Measurements from ENCODE around the gene MMS22L. TPM values are rescaled to one million over a fixed set of nuclear protein-coding genes. Genes with fewer than 3 reads are reported as not detected.

The MMS22L gene
- polyA plus RNA-seq, 3 donors = 1.6 to 3.4 (median 2.1) TPM

DNA sequence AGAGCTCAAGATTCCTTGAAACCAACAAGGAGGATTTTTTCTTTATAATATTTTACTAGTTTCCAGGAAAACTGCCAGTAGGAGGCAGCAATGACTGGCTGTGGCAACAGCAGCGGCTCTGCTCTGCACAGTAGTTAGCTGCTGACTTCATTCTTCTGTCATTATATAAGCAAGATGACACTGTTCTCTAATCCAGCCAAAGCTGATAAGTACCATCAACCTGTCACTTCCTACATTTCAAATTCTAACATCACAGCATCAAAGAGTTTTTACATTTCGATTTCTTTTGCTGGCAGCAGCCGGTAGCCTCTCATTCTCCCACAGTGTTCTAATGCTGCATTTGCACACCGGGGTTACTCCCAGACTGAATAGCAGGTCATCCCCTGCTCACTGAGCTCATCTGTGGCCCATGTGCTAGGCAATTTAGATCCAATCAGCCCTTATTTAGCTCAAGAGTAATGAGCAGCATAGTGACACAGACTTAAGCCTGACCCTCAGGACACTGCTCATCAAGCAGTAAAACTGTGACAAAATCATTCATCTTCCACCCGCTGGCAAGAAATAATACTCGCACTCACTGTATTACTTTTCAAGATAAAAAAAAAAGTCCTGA lies 67.8 kb downstream of the MMS22L start:
- peak overlapping the region in 1 of 7 donors; percentile 5 for H3K27ac Mint-ChIP-seq
- H3K9me3 Mint-ChIP-seq = peaks cover 0 to 2% (median 0%) of the 10 kb centered on the region in 7 donors
- no peak overlapping the region for H3K4me3 Mint-ChIP-seq
- H2AFZ ChIP-seq (ENCODE audit: insufficient read depth, low read depth, low read length, poor library complexity, severe bottlenecking) = no peak overlapping the region
- no peak overlapping the region for H3K27ac ChIP-seq (ENCODE audit: low read depth in 1 of 2, low read length in 2 of 2)
- no peaks in the 10 kb centered on the region for H3K79me2 ChIP-seq (ENCODE audit: insufficient read depth, low read length)
- no peak overlapping the region for H3K4me3 ChIP-seq (replicated peaks in 1 of 3; ENCODE audit: low read depth in 2 of 3, low read length in 3 of 3)
- peaks cover 2% of the 10 kb centered on the region for H3K4me1 Mint-ChIP-seq
- peaks cover 3 to 4% of the 10 kb centered on the region in 2 donors for H3K36me3 ChIP-seq (replicated peaks in 1 of 2; ENCODE audit: control insufficient read depth in 1 of 2, insufficient read depth in 2 of 2, low read length in 2 of 2)
- H3K9ac ChIP-seq (ENCODE audit: insufficient read depth, low read length, poor library complexity, severe bottlenecking) = no peak overlapping the region
- H3K36me3 Mint-ChIP-seq = peaks cover 8 to 15% of the 10 kb centered on the region in 2 donors
- intact Hi-C loops (cut with micrococcal nuclease) = no loop called here
- TF ChIP-seq, protein P1, sequence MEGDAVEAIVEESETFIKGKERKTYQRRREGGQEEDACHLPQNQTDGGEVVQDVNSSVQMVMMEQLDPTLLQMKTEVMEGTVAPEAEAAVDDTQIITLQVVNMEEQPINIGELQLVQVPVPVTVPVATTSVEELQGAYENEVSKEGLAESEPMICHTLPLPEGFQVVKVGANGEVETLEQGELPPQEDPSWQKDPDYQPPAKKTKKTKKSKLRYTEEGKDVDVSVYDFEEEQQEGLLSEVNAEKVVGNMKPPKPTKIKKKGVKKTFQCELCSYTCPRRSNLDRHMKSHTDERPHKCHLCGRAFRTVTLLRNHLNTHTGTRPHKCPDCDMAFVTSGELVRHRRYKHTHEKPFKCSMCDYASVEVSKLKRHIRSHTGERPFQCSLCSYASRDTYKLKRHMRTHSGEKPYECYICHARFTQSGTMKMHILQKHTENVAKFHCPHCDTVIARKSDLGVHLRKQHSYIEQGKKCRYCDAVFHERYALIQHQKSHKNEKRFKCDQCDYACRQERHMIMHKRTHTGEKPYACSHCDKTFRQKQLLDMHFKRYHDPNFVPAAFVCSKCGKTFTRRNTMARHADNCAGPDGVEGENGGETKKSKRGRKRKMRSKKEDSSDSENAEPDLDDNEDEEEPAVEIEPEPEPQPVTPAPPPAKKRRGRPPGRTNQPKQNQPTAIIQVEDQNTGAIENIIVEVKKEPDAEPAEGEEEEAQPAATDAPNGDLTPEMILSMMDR (IDR thresholded peaks at IDR 0.05) = peak; percentile 34
- WGBS (ENCODE audit: insufficient coverage) = 86% methylated on average over 4 of the region's 6 CpGs
- no peaks in the 10 kb centered on the region for H3K27me3 Mint-ChIP-seq (ENCODE audit: low read depth in 3 of 3)
- H4K20me1 ChIP-seq (ENCODE audit: insufficient read depth, low read length) = no peaks in the 10 kb centered on the region
- peak in 2 of 3 donors; percentile 11 to 20 for DNase-seq
- H3K9me3 ChIP-seq (replicated peaks in 1 of 2; ENCODE audit: control insufficient read depth in 1 of 2, insufficient read depth in 1 of 2, low read length in 2 of 2) = no peaks in the 10 kb centered on the region
- no peaks in the 10 kb centered on the region for H3K4me1 ChIP-seq (ENCODE audit: control insufficient read depth in 1 of 2, insufficient read depth in 2 of 2, low read length in 2 of 2)
- H3K27me3 ChIP-seq (ENCODE audit: control insufficient read depth in 2 of 2, insufficient read depth in 2 of 2, low read length in 2 of 2) = no peaks in the 10 kb centered on the region
- no peak overlapping the region for H3K4me2 ChIP-seq (replicated peaks; ENCODE audit: extremely low read depth, low read length, poor library complexity, severe bottlenecking)

DNA sequence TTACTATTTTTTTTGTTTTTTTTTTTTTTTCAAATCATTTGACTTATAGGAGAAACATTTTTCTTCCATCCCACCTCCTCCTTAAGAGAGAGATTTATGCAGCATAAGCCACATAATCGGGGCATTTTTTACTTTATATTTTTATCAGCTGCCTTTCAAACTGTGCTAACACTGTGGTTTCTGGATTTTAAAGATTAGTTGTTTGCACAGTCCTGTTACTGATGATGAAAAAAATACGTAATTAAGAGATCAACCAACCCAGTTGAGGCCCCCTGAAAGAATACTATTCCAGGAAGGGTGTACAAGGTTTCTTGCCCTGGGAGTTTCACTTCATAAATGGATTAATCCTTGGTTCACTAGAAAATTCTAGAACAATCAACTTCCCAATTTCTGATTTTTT lies 68.3 kb downstream of the MMS22L start:
- no peak overlapping the region for H3K27ac Mint-ChIP-seq
- WGBS (ENCODE audit: insufficient coverage) = no CpG with 5 or more reads among the region's 2 CpGs
- H3K79me2 ChIP-seq (ENCODE audit: insufficient read depth, low read length) = no peaks in the 10 kb centered on the region

More for the DNA sequence above, 68.3 kb downstream of the MMS22L start:
- TF ChIP-seq, protein P1 (IDR thresholded peaks at IDR 0.05) = no peak
- Mint-ChIP-seq H3K4me1 (peaks cover 2% of the 10 kb centered on the region), H3K27me3 (ENCODE audit: low read depth in 3 of 3) (no peaks in the 10 kb centered on the region), H3K9me3 (peaks cover 0 to 2% (median 0%) of the 10 kb centered on the region in 7 donors), H3K36me3 (peaks cover 4 to 15% of the 10 kb centered on the region in 2 donors), H3K4me3 (no peak overlapping the region)
- Histone ChIP-seq H2AFZ (ENCODE audit: insufficient read depth, low read depth, low read length, poor library complexity, severe bottlenecking) (no peak overlapping the region), H3K4me1 (ENCODE audit: control insufficient read depth in 1 of 2, insufficient read depth in 2 of 2, low read length in 2 of 2) (no peaks in the 10 kb centered on the region), H3K4me3 (replicated peaks in 1 of 3; ENCODE audit: low read depth in 2 of 3, low read length in 3 of 3) (no peak overlapping the region), H3K27me3 (ENCODE audit: control insufficient read depth in 2 of 2, insufficient read depth in 2 of 2, low read length in 2 of 2) (no peaks in the 10 kb centered on the region), H4K20me1 (ENCODE audit: insufficient read depth, low read length) (no peaks in the 10 kb centered on the region), H3K9ac (ENCODE audit: insufficient read depth, low read length, poor library complexity, severe bottlenecking) (no peak overlapping the region), H3K36me3 (replicated peaks in 1 of 2; ENCODE audit: control insufficient read depth in 1 of 2, insufficient read depth in 2 of 2, low read length in 2 of 2) (peaks cover under 1 to 4% of the 10 kb centered on the region in 2 donors), H3K9me3 (replicated peaks in 1 of 2; ENCODE audit: control insufficient read depth in 1 of 2, insufficient read depth in 1 of 2, low read length in 2 of 2) (no peaks in the 10 kb centered on the region), H3K27ac (ENCODE audit: low read depth in 1 of 2, low read length in 2 of 2) (no peak overlapping the region), H3K4me2 (replicated peaks; ENCODE audit: extremely low read depth, low read length, poor library complexity, severe bottlenecking) (no peak overlapping the region)
- intact Hi-C loops (cut with micrococcal nuclease) = no loop called here
- no peak for DNase-seq
